Measurements from ENCODE around the gene MAP3K5.

Gene MAP3K5

GRCh38 chr6:136553166-136553787 is 239.0 kb downstream of the MAP3K5 start:
- Histone ChIP-seq H3K9me2 (ENCODE audit: low read depth, low read length) (no peaks in the 10 kb centered on the region), H3K79me2 (ENCODE audit: insufficient read depth, low read length) (no peaks in the 10 kb centered on the region), H3K4me2 (ENCODE audit: low read length) (no peak overlapping the region), H3K9me3 (ENCODE audit: low read length) (no peaks in the 10 kb centered on the region), H3K4me3 (ENCODE audit: low read depth, low read length, poor library complexity, severe bottlenecking) (no peak overlapping the region), H3F3A (ENCODE audit: insufficient read depth, low read length) (no peaks in the 10 kb centered on the region), H3K27me3 (ENCODE audit: insufficient read depth, low read length) (no peaks in the 10 kb centered on the region), H3K9ac (ENCODE audit: low read length) (no peak overlapping the region), H3K36me3 (ENCODE audit: insufficient read depth, low read length) (peaks cover 9% of the 10 kb centered on the region; the same call in 1 of the 2 replicates), H3K27ac (ENCODE audit: low read depth, low read length, poor library complexity, severe bottlenecking) (no peak overlapping the region), H2AFZ (ENCODE audit: low read length) (no peak overlapping the region), H3K4me1 (ENCODE audit: insufficient read depth, low read length, severe bottlenecking) (peaks cover 8% of the 10 kb centered on the region), H4K20me1 (ENCODE audit: insufficient read depth, low read length) (no peaks in the 10 kb centered on the region)
- no peak for TF ChIP-seq EZH2 (IDR thresholded peaks at IDR 0.05; ENCODE audit: borderline replicate concordance, low read length)
- TF ChIP-seq, protein P1, sequence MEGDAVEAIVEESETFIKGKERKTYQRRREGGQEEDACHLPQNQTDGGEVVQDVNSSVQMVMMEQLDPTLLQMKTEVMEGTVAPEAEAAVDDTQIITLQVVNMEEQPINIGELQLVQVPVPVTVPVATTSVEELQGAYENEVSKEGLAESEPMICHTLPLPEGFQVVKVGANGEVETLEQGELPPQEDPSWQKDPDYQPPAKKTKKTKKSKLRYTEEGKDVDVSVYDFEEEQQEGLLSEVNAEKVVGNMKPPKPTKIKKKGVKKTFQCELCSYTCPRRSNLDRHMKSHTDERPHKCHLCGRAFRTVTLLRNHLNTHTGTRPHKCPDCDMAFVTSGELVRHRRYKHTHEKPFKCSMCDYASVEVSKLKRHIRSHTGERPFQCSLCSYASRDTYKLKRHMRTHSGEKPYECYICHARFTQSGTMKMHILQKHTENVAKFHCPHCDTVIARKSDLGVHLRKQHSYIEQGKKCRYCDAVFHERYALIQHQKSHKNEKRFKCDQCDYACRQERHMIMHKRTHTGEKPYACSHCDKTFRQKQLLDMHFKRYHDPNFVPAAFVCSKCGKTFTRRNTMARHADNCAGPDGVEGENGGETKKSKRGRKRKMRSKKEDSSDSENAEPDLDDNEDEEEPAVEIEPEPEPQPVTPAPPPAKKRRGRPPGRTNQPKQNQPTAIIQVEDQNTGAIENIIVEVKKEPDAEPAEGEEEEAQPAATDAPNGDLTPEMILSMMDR (IDR thresholded peaks at IDR 0.05; ENCODE audit: low read length), result no peak

GRCh38 chr6:136552054-136552453 is 240.2 kb downstream of the MAP3K5 start:
- TF ChIP-seq, protein P1 (IDR thresholded peaks at IDR 0.05; ENCODE audit: low read length), result no peak
- no peak for TF ChIP-seq EZH2 (IDR thresholded peaks at IDR 0.05; ENCODE audit: borderline replicate concordance, low read length)
- Histone ChIP-seq H3K9ac (ENCODE audit: low read length) (no peak overlapping the region), H3K9me2 (ENCODE audit: low read depth, low read length) (no peaks in the 10 kb centered on the region), H3K9me3 (ENCODE audit: low read length) (no peaks in the 10 kb centered on the region), H3K27ac (ENCODE audit: low read depth, low read length, poor library complexity, severe bottlenecking) (no peak overlapping the region), H3K27me3 (ENCODE audit: insufficient read depth, low read length) (no peaks in the 10 kb centered on the region), H4K20me1 (ENCODE audit: insufficient read depth, low read length) (no peaks in the 10 kb centered on the region), H3K36me3 (ENCODE audit: insufficient read depth, low read length) (no peaks in the 10 kb centered on the region; the same call in 1 of the 2 replicates), H3F3A (ENCODE audit: insufficient read depth, low read length) (no peaks in the 10 kb centered on the region), H3K4me1 (ENCODE audit: insufficient read depth, low read length, severe bottlenecking) (peaks cover 8% of the 10 kb centered on the region), H3K4me3 (ENCODE audit: low read depth, low read length, poor library complexity, severe bottlenecking) (no peak overlapping the region), H3K79me2 (ENCODE audit: insufficient read depth, low read length) (no peaks in the 10 kb centered on the region), H3K4me2 (ENCODE audit: low read length) (no peak overlapping the region), H2AFZ (ENCODE audit: low read length) (no peak overlapping the region)

DNA sequence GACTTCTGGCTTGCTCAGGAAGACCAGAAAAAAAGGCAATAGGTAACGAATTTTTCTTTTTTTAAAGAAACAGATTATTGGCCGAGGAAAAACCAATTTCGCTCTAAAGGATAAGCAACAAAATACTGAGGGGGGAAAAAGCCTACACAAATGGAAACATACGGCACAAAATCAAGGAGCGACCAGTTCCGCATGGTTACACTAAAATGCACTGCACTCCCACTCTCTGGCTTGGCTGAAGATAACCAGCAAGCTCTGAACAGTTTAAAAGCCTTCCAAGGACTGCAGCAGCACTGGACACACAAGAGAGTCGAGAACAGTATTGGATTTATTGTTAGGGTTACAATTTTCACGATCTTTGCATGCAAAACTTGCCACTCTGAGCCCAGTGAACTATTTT is 241.2 kb downstream of the MAP3K5 start:
- H3K4me2 ChIP-seq (ENCODE audit: low read length), result no peak overlapping the region
- no peaks in the 10 kb centered on the region for H3F3A ChIP-seq (ENCODE audit: insufficient read depth, low read length)
- H3K27ac ChIP-seq (ENCODE audit: low read depth, low read length, poor library complexity, severe bottlenecking), result no peak overlapping the region
- TF ChIP-seq EZH2 (IDR thresholded peaks at IDR 0.05; ENCODE audit: borderline replicate concordance, low read length), result no peak
- TF ChIP-seq, protein P1 (IDR thresholded peaks at IDR 0.05; ENCODE audit: low read length), result no peak
- peaks cover 8% of the 10 kb centered on the region for H3K4me1 ChIP-seq (ENCODE audit: insufficient read depth, low read length, severe bottlenecking)
- no peak overlapping the region for H3K9ac ChIP-seq (ENCODE audit: low read length)
- H4K20me1 ChIP-seq (ENCODE audit: insufficient read depth, low read length), result no peaks in the 10 kb centered on the region
- no peaks in the 10 kb centered on the region for H3K27me3 ChIP-seq (ENCODE audit: insufficient read depth, low read length)
- H3K9me2 ChIP-seq (ENCODE audit: low read depth, low read length), result no peaks in the 10 kb centered on the region
- no peaks in the 10 kb centered on the region for H3K36me3 ChIP-seq (ENCODE audit: insufficient read depth, low read length)
- H2AFZ ChIP-seq (ENCODE audit: low read length), result no peak overlapping the region
- no peaks in the 10 kb centered on the region for H3K79me2 ChIP-seq (ENCODE audit: insufficient read depth, low read length)
- H3K9me3 ChIP-seq (ENCODE audit: low read length), result no peaks in the 10 kb centered on the region
- no peak overlapping the region for H3K4me3 ChIP-seq (ENCODE audit: low read depth, low read length, poor library complexity, severe bottlenecking)

Data from OCI-LY1 (cell line).